SK-N-SH treated with all-trans-retinoic acid at 6 μM for 48 hours (cell line): ENCODE results near the gene PLN.

Experiments
- ARNTL ChIP-seq: fragments of 450-650 bp; formaldehyde crosslinking; IDR thresholded peaks from 2 replicates; pipeline ENCODE4 v1.5.0; 2020; ENCODE audit warnings: low read depth, mild to moderate bottlenecking, moderate library complexity, borderline replicate concordance
- ESRRG ChIP-seq: fragments of 250-450 bp; sonication (Bioruptor Pico); IDR thresholded peaks from 2 replicates; pipeline ENCODE4 v1.6.1; 2021; ENCODE audit warnings: mild to moderate bottlenecking
- OSR1 ChIP-seq: fragments of 250-450 bp; sonication (Bioruptor Pico); IDR thresholded peaks from 2 replicates; pipeline ENCODE4 v1.8.0; 2022; ENCODE audit warnings: moderate library complexity, mild to moderate bottlenecking, inconsistent platforms
- SNAI2 ChIP-seq: fragments of 250-450 bp; sonication (Bioruptor Pico); IDR thresholded peaks from 2 replicates; pipeline ENCODE4 v1.5.0; 2020; ENCODE audit warnings: mild to moderate bottlenecking, moderate library complexity
- ZC3H10 ChIP-seq: fragments of 250-450 bp; sonication (Bioruptor Pico); IDR thresholded peaks from 2 replicates; pipeline ENCODE4 v1.5.1; 2021; ENCODE audit warnings: mild to moderate bottlenecking, moderate library complexity
- ZFP3 ChIP-seq: fragments of 250-450 bp; sonication (Bioruptor Pico); IDR thresholded peaks from 2 replicates; pipeline ENCODE4 v1.5.0; 2020; ENCODE audit warnings: mild to moderate bottlenecking, moderate library complexity
- ZFP30 ChIP-seq: fragments of 450-650 bp; formaldehyde crosslinking; IDR thresholded peaks from 2 replicates; pipeline ENCODE4 v1.5.0; 2022; ENCODE audit warnings: mild to moderate bottlenecking, moderate library complexity
- TF ChIP-seq, protein P1 (sequence below): fragments of 250-450 bp; sonication (Bioruptor Pico); IDR thresholded peaks from 2 replicates; pipeline ENCODE4 v1.5.1; 2020; ENCODE audit warnings: low read depth, mild to moderate bottlenecking, moderate library complexity
- TF ChIP-seq, protein P2 (sequence below): fragments of 250-450 bp; sonication (Bioruptor Pico); IDR thresholded peaks from 2 replicates; pipeline ENCODE4 v1.8.0; 2020; ENCODE audit warnings: mild to moderate bottlenecking, moderate library complexity, borderline replicate concordance

DNA sequence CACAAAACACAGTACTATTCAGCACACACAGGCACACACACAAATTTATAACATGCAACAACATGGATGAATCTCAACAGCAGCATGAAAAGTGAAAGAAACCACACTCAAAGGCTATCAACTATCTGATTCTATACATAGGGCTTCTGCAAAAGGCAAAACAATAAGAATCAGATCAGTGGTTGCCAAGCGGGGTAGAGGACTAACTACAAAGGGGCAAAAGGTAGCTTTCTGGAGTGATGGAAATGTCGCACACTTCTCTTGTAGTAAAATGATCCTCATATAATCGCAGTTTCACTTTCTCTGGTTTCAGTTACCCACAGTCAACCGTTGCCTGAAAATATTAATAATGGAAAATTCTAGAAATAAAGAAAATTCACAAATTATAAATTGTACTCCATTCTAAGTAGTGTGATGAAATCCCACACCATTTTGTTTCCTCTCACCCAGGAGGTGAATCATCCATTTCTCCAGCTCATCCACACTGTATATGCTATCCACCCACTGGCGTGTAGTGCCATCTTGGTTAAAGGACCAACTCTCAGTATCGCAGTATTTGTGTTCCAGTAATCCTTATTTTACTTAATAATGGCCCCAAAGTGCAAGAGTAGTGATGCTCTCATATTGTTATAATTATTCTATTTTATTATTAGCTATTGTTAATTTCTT, 12.8 kb upstream of the PLN start:
- TF ChIP-seq OSR1 (no peak), ZFP30 (CRISPR knock-in tag) (no peak), SNAI2 (CRISPR knock-in tag) (no peak), ESRRG (CRISPR knock-in tag) (no peak), ZC3H10 (no peak), ARNTL (CRISPR knock-in tag) (no peak), ZFP3 (CRISPR knock-in tag) (no peak)
- TF ChIP-seq, protein P1, sequence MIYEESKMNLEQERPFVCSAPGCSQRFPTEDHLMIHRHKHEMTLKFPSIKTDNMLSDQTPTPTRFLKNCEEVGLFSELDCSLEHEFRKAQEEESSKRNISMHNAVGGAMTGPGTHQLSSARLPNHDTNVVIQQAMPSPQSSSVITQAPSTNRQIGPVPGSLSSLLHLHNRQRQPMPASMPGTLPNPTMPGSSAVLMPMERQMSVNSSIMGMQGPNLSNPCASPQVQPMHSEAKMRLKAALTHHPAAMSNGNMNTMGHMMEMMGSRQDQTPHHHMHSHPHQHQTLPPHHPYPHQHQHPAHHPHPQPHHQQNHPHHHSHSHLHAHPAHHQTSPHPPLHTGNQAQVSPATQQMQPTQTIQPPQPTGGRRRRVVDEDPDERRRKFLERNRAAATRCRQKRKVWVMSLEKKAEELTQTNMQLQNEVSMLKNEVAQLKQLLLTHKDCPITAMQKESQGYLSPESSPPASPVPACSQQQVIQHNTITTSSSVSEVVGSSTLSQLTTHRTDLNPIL (CRISPR knock-in tag): no peak
- TF ChIP-seq, protein P2, sequence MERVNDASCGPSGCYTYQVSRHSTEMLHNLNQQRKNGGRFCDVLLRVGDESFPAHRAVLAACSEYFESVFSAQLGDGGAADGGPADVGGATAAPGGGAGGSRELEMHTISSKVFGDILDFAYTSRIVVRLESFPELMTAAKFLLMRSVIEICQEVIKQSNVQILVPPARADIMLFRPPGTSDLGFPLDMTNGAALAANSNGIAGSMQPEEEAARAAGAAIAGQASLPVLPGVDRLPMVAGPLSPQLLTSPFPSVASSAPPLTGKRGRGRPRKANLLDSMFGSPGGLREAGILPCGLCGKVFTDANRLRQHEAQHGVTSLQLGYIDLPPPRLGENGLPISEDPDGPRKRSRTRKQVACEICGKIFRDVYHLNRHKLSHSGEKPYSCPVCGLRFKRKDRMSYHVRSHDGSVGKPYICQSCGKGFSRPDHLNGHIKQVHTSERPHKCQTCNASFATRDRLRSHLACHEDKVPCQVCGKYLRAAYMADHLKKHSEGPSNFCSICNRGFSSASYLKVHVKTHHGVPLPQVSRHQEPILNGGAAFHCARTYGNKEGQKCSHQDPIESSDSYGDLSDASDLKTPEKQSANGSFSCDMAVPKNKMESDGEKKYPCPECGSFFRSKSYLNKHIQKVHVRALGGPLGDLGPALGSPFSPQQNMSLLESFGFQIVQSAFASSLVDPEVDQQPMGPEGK: no peak
